ENCODE results near the gene CARMIL3.

DNA sequence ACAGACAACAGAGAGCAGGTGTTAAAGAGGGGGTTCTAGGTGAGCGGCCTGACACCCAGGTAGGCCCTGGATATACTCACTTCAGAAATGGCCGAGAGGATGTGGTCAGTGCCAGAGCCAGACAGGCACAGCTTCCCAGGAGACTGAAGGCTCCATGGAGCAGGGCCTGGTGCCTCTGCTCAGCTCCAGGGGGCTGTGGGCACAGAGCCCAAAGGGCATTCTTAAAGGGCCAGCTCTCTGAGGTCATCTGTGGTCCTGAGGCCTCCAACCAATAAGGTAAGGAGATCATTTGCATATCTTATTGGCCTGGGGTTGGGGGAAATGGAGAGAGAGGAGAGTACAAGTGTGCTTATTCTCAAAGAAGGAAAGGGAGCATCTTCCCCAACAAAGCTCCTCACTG lies 32.6 kb downstream of the CARMIL3 start:
- TF ChIP-seq, protein P1, sequence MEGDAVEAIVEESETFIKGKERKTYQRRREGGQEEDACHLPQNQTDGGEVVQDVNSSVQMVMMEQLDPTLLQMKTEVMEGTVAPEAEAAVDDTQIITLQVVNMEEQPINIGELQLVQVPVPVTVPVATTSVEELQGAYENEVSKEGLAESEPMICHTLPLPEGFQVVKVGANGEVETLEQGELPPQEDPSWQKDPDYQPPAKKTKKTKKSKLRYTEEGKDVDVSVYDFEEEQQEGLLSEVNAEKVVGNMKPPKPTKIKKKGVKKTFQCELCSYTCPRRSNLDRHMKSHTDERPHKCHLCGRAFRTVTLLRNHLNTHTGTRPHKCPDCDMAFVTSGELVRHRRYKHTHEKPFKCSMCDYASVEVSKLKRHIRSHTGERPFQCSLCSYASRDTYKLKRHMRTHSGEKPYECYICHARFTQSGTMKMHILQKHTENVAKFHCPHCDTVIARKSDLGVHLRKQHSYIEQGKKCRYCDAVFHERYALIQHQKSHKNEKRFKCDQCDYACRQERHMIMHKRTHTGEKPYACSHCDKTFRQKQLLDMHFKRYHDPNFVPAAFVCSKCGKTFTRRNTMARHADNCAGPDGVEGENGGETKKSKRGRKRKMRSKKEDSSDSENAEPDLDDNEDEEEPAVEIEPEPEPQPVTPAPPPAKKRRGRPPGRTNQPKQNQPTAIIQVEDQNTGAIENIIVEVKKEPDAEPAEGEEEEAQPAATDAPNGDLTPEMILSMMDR (IDR thresholded peaks at IDR 0.05), result no peak
- TF ChIP-seq POLR2A (IDR thresholded peaks at IDR 0.05), result no peak
